ENCODE measurements around the gene USH1G.

DNA sequence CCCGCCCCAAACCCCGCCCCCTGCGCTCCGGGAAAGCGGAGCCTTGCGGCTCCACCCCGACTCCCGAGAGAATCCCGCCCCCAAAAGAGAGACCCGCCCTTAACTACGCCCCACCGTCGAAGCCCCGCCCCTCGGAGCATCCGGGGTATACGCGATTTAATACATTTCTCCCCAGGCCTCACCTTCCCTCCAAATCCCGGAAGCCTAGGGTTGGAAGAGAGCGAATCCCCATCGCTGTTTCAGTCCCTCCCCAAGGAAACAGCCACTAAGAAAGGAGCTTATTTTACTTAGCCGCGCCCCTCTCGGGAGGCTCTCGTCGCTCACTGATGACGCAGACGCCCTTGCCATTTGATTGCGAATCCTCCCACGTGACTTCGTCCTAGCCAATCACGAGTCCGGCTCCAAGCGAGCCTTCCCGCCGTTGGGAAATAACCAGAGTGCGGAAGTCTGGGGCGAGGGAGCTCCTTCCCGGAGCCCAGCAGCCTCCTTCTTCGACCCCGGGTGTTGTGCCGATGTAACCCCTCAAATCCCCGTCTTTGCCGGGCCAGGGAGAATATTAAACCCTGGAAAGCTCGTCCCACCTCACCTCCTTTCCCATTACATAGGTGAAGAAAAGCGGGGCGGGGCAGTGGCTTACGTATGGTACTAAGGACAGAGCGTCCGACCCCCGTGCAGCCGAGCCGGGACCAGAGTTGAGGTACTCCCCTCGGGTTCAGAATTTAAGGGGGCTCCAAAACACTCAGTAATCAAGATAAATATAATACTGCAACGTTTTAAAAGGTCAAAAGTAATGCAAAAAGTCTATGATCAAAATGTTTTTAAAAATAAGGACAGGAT is 49.8 kb downstream of the USH1G start:
- TF ChIP-seq, protein P1, sequence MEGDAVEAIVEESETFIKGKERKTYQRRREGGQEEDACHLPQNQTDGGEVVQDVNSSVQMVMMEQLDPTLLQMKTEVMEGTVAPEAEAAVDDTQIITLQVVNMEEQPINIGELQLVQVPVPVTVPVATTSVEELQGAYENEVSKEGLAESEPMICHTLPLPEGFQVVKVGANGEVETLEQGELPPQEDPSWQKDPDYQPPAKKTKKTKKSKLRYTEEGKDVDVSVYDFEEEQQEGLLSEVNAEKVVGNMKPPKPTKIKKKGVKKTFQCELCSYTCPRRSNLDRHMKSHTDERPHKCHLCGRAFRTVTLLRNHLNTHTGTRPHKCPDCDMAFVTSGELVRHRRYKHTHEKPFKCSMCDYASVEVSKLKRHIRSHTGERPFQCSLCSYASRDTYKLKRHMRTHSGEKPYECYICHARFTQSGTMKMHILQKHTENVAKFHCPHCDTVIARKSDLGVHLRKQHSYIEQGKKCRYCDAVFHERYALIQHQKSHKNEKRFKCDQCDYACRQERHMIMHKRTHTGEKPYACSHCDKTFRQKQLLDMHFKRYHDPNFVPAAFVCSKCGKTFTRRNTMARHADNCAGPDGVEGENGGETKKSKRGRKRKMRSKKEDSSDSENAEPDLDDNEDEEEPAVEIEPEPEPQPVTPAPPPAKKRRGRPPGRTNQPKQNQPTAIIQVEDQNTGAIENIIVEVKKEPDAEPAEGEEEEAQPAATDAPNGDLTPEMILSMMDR (IDR thresholded peaks at IDR 0.05) = no peak
- TF ChIP-seq EP300 (IDR thresholded peaks at IDR 0.05; ENCODE audit: low read depth) (no peak), POLR2A (IDR thresholded peaks at IDR 0.05) (peak; percentile 97)

All from transverse colon (tissue), 3 donors.